Choroid plexus epithelial cell (primary cell): ENCODE results near the gene EPS8L3.
"Not testable (repeated sequence)": the region's sequence is repeated elsewhere in the genome, so short reads cannot be mapped to it uniquely, and the experiment has no call there.

Experiments
- DNase-seq: peaks from one replicate; pipeline ENCODE4 v3.0.0-alpha.2; 2010; ENCODE audit warnings: low read depth
- H3K4me3 ChIP-seq: 2 replicates; pipeline ENCODE4 v1.5.1; 2011; ENCODE audit warnings: low read depth, mild to moderate bottlenecking, control low read depth, low read length, moderate library complexity
- TF ChIP-seq, protein P1 (sequence below): conservative IDR thresholded peaks from 2 replicates; pipeline ENCODE4 v1.5.1; 2011; ENCODE audit warnings: low read depth, mild to moderate bottlenecking, control low read depth, inconsistent platforms, low read length, moderate library complexity

The EPS8L3 gene

GRCh38 chr1:109760581-109761226, 3.0 kb downstream of the EPS8L3 start:
- no peak for DNase-seq
- no peak overlapping the region for H3K4me3 ChIP-seq
- TF ChIP-seq, protein P1, sequence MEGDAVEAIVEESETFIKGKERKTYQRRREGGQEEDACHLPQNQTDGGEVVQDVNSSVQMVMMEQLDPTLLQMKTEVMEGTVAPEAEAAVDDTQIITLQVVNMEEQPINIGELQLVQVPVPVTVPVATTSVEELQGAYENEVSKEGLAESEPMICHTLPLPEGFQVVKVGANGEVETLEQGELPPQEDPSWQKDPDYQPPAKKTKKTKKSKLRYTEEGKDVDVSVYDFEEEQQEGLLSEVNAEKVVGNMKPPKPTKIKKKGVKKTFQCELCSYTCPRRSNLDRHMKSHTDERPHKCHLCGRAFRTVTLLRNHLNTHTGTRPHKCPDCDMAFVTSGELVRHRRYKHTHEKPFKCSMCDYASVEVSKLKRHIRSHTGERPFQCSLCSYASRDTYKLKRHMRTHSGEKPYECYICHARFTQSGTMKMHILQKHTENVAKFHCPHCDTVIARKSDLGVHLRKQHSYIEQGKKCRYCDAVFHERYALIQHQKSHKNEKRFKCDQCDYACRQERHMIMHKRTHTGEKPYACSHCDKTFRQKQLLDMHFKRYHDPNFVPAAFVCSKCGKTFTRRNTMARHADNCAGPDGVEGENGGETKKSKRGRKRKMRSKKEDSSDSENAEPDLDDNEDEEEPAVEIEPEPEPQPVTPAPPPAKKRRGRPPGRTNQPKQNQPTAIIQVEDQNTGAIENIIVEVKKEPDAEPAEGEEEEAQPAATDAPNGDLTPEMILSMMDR, result no peak

GRCh38 chr1:109759513-109760334, 4.0 kb downstream of the EPS8L3 start:
- H3K4me3 ChIP-seq, result no peak overlapping the region
- TF ChIP-seq, protein P1, result no peak
- no peak for DNase-seq

GRCh38 chr1:109757936-109758786, 5.6 kb downstream of the EPS8L3 start:
- no peak overlapping the region for H3K4me3 ChIP-seq
- no peak for DNase-seq

DNA sequence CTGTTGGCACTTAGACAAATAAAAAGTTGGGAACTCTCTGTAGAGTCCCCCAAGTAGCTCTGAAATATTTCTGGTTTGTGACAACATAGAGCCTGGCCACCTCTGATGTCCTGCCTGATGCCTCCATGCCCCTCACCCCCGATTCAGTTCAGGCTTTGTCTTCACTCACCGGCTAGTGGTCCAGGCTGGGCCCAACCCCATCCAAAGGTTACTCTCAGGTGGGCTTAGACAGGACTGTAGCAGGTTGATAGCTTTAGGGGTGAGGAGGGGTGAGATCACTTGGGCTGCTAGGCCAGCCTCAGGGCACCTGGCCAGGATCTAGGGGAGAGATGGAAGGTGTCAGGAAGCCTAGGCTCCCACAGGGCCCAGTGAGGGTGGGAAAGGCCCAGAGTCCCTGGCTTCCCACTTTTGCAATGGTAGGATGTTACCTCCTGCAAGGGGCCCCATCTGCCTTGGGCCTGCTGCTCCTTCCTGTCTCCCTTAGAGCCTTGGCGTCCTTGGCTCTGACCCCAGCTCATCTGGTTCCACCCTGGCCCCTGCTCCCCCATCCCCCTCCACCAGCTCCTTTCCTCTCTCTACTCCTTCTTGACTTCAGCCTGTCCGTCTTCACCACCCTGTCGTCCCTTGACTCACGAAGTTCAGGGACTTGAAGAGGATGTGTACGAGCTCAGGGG, 6.7 kb downstream of the EPS8L3 start:
- H3K4me3 ChIP-seq, result no peak overlapping the region
- DNase-seq, result no peak
- TF ChIP-seq, protein P1, result no peak

More at GRCh38 chr1:109757936-109758786, 5.6 kb downstream of the EPS8L3 start:
- TF ChIP-seq, protein P1, result no peak

- H3K4me3 ChIP-seq, DNase-seq: not testable (repeated sequence)
These were observed 7.4 kb downstream of the EPS8L3 start for GRCh38 chr1:109756325-109756724.

DNA sequence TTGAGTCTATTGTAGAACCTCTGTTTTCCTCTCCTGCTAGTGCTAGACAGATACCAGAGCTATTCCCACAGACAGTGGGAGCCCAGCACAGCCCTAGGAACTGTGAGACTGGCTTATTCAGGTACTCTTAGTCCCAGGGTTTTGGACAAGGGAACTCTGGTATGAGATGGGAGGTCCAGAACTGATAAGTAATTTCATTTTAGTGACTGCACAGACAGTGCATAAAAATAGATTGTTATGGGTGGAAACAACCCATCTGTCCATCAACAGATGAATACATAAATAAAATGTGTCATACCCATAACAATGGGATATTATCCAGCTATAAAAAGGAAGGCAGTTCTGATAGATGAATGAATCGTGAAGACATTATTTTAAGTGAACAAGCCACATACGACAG, 9.0 kb downstream of the EPS8L3 start:
- TF ChIP-seq, protein P1, result no peak
- no peak for DNase-seq
- no peak overlapping the region for H3K4me3 ChIP-seq
